Fibroblast of peridontal ligament (primary cell): ENCODE results near the gene N4BP2L1.

Experiments
- DNase-seq: peaks from one replicate; pipeline ENCODE4 v3.0.0-alpha.2; 2010; ENCODE audit errors: extremely low read depth

Gene N4BP2L1

DNA sequence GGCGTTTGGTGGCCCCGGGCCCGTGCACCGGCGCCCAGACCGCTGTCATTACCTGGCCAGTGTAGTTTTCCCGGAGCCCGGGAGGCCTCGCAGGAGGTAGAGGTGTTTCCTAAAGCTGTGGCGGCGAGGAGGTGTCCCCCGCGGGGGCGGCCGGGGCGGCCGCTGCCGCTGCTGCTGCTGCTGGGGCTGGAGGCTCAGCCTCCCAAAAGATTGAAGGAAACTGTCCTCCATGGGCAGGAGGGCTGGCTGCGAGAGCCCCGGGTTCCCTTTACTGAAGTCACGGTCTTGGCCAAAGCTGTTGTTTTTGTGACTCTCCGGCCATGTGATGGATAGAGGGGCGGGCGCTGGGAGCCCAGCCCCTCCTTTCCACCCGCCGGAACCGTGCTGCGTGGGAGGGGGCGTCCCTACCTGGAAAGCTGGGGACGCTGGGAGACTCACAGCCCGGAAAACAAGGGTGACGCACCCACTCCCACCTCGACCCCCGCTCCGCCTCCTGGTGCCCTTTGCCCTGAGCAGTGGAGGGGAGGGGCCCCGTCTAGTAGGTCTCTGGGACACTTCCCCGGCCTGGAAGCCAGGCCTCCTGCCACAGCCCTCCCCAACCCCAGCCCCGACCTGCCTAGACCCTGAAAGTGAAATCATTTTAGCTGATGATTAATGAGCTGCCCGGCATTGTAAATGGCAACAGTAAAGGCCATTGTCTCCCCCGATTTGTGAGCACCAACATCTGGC is at the start of gene N4BP2L1:
N4BP2L1 (minus strand) TSS at position 279 of the 729 bp plus-strand sequence; CDS start at position 231, 48 bp downstream.
- peak; percentile 41 for DNase-seq

DNA sequence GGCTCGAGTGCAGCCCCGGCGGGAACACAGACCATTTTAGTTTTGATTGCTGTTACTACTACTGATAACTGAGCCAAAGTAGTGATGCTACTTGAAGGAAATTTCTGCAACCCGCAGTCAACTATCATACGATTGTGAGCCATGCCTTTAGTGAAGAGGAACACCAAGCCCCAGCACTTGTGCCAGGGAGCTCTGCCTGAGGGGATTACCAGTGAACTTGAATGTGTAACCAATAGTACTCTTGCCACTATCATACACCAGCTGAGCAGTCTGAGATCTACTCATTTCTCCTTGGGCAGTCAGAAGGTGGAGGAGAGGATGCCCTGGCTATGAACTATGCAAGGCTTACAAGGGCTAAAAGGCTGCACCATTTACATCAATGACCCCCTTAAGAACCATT is 49.0 kb upstream of the N4BP2L1 start:
- DNase-seq = no peak

DNA sequence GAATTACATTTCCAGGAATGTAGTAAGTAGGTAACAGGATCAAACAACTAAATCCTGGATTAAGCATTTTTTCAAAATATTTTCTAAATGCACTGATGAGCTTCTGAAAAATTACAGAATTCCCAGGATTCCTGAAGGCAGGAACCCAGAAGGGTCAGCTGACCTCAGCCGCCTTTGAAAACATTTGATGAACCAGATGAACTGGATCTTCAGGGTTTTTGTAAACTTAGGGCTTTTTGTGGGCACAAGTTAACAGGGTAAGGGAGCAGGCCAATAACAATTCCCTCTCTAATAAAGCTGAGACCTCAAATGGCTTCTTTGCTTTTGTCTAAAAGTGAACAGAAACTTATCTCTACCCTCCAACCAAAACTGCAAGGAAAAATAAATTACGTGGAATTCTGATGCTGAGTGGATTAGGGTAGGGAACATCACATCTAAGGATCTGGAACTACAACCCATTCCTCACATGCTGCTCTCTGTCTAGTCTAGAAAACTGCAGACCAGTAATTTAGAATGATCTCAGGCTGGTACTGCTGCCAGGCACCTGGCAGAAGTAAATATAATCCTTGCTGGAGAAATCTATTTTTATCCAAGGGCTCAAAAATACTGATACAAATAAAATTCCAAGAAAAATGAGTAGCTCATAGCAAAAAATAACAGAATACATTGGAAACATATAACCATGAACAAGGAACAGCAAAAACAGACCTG is 48.2 kb upstream of the N4BP2L1 start:
- DNase-seq = no peak

DNA sequence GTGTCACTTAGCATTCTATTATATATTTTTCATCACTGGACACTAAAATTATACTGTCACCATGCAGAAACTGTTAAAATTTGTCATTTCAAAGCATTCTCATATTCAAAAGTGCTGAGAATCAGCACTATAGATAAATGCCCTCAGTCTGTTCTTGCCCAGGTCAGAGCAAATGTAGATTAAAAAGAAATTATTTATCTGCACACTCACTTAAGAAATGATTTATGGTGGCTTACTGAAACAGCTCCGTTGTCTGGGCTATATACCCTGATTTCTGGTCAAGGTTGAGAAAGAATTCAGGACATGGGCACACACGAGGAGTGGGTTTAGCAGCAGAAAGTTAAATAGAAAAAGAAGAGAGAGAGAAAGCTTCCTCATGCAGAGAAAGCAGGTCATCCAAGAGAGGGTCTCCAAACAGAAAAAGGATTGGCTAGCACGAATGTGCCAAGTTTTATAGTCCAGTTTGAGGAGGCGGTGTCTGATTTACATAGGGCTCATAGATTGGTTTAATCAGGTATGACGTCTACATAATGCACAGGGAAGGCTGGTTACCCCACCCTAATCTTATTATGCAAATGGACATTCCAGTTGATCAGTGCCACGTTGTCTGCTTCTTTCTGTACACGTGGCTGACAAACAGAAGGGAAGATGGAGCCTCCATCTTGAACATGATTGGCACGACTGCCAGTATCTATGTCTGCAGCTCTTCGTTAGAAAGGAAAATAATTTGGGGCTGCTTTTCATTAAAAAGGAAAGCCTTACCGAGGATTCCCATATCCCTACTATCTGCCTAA is 47.3 kb upstream of the N4BP2L1 start:
- no peak for DNase-seq

DNA sequence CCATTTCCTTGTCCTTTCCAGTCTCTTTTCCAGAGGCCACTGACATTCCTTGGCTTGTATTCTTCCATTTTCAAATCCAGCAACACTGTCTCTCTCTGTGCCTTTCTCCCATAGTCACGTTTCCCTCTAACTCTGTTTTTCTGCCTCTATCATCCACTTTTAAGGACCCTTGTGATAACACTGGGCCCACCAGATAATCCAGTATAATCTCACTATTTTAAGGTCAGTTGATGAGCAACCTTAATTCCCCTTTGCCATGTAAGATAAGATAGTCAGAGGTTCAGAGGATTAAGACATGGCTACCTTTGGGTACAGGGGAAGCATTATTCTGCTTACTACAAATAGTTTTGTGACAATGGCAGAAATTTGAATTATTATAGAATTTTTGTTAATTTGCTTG is 45.7 kb upstream of the N4BP2L1 start:
- no peak for DNase-seq

DNA sequence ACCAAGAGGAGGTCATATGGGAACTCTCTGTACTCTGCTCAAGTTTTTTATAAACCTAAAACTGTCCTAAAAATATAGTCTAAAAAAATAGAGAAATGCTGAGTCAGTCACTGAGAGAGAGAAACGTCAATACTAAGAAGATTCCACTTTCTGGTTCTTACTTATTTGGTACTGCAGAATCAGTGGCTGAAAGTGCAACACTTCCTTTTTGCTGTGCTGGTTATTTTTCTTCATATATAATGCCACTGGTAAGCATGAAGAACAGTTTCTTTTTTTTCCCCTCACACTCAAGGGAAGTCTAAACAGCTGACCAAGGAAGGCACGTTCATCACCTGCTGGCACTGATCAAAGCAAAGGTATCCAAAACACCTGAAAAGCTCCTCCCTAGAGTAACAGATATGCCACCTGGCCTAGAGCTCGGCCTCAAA is 44.3 kb upstream of the N4BP2L1 start:
- DNase-seq = peak; percentile 17

DNA sequence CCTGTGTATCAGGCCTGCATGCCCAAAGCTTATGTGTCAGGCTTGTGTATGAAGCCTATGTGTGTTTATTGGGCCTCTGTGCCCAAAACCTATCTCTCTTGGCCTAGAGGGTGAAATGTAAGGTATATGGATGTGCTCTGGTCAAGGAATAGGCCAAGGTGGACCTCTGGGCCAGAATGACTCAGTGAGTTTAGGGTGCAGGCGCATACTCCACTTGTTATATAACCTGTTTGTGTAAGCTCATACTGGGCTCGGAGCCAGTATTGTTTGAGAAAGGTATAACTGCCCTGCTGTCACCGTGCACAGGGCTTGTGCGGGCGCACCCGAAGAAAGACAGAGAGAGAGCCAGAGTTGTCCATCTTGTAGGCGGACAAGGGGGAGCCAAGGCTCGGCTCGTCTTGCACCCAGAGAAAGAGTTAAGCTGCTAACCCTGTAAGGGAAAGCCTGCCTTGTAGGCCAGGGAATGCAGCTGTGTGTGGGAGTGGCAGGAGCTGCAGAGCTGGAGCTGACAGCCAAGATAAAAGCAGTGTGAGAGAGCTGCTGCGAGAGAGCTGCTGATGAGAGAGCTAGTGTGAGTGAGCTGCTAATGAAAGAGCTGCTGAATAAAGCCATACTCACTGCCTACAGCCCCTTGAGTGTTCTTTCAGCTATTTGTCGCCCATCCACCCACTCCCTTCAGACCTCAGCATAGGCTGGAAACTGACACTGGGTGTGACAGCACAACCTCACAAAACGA is 43.4 kb upstream of the N4BP2L1 start:
- DNase-seq = peak; percentile 13

DNA sequence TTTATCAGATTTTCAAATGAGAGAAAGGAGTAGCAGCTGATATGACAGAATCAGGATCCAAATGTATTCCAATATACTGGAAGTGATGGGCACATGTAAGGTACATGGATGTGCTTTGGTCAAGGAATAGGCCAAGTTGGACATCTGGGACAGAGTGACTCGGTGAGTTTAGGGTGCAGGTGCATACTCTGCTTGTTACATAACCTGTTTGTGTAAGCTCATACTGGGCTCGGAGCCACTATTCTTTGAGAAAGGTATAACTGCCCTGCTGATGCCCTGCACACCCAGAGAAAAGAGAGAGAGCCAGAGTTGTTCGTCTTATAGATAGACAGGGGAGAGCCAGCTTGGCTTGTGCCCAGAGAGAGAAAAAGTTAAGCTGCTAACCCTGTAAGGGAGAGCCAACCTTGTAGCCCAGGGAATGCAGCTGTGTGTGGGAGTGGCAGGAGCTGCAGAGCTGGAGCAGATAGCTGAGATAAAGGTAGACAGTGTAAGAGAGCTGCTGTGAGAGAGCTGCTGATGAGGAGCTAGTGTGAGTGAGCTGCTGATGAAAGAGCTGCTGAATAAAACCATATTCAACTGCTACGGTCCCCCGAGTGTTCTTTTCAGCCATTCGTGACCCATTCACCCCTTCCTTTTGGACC is 40.7 kb upstream of the N4BP2L1 start:
- DNase-seq = no peak

DNA sequence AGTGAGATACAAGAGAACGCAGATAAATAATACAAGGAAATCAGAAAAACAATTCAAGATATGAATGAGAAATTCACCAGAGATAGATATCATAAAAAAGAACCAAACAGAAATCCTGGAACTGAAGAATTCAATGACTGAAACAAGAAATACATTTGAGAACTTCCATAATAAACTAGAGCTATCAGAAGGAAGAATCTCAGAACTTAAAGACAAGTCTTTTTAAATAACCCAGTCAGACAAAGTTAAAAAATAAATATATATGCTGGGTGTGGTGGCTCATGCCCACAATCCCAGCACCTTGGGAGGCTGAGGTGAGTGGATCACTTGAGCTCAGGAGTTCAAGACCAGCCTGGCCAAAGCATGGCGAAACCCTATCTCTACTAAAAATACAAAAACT is 28.7 kb upstream of the N4BP2L1 start:
- no peak for DNase-seq

DNA sequence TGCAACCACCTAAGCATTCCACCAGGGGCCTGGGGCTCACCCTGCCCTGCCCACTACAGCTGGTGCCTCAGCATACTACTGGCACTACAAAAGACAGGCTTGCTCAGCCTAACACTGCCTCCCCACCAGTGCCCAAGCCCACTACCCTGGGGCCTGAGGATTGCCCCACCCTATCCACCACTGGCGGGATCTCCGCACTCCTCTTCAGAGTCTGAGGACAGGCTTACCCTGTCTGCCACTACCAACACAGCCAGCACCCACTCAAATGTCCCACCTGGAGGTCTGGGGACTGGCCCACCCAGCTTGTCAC is 27.6 kb upstream of the N4BP2L1 start:
- DNase-seq = no peak

DNA sequence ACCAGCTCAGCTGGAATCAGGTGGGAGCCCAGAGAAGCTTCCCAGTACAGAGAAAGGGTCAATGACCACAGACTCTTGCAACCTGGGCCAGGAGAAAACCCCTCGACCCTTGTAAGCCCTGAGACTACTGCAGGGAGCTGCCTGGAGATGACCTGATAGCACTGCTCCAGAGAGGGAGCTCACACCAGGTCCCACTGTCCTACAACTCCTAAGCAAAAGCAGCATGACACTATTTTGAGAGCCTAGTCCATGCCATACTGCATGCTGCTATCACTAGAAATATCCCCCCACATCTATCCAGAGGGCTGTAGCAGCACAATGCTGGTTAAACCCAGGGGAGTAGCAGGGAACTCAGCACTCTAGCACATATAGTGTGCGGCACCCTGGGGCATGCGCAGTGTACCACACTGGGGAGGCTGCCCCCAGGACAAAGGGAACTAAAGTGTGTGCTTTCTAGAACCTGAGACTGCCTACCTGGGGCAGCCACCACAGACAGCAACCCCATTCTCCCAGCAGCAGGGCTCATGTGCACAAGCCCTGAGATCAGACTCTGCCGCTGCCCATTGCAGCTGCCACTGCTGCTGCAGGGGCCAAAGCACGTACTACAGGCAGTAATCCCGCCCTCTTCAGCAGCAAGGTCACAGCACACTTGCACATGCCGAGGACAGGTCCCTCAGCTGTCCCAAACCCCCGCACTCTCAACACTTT is 27.1 kb upstream of the N4BP2L1 start:
- DNase-seq = no peak

DNA sequence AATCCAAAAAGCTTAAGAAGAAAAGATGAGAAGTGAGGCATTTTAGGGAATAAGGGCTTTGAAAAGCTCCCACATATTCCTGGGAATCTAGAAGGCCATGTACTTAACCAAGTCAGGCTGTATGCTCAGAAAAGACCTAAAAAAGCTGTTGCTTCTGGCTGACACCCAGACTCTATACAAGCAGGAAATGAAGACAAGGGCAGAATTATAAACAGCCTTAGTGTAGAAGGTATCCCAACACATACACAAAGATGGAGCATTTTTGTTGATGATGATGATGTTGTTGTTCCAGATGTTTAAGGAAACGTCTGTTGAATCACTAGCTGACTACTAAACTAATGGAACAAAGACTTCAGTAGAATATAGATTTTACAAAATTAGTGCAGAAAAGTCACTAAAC is 26.1 kb upstream of the N4BP2L1 start:
- no peak for DNase-seq

DNA sequence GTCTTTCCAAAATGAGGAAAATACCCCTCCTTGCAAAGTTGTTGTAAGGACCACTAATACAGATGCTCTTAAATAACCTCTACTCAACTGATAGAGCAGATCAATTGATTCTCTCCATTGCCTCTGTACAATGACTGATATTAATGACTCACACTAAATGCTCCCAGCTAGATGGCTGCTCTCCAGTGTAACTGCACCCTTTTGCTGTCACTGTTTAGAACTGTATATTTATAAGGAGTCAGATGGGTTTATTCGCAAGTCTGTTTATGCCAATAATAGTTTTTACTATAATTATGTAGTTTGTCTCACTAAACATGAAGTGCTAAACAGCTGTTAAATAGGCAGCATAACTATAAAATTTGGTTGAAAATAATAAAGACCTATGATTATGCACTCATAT is 21.0 kb upstream of the N4BP2L1 start:
- no peak for DNase-seq

DNA sequence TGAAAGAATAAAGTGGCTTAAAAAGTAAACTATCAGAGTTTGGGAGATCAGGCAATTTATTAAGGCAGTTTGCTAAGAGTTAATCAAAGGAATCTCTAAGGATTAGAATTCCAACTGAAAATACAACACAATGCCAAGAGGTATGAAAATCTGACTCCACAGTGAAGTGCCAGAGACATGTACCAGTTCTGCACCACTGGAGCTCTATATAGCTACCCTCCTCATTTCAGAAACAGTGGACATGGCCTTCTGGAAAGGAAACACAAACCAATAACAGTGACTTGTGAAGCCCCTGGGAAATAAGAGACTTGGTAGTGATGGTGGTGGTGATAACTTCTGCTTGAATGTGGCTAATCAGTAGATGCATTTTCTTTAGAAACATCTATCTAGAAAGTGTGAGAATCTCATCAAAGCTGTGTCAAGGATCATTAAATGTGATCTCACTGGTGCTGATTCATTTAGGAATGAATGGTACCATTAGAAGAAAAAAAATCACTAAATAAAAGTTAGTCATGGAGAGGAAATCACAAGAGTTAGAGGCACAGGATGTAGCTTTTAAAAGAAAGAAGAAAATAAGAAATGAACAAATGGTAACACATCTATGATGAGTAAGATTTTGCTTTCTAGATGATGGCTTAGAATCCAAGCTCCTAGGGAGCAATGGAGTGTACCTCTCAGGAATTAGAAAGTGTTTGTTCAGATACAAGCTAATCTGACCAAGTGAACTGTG is 20.1 kb upstream of the N4BP2L1 start:
- no peak for DNase-seq

DNA sequence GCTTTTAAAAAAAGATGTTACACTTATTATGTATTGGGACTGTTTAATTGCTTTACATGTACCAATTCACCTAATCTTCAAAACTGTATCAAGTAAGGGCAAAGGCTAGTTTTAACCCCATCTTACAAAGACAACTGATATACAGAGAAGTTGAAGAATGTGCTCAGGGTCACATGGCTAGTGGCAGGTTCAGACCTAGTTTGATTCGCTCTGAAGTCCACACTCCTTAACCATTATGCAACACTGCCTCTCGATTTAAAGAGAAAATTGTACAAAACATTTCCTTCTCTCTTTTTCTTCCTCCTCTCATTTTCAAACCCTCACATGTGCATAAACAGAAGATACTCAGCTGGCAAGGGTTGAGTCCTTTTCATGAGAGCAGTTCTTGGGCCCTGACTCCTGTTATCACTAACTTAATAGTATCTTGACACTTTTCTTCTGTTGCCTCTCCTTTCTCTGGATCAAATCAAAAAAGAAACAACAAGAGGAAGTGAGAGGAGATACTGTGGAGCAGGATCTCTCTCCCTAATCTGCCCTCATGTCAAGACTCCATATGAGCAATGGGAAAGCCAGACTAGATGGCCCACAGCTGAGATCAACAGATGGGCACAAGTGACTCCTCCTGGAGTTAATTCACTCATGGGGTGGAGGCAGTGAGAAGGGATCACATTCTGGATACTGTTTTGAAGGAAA is 19.0 kb upstream of the N4BP2L1 start:
- DNase-seq = no peak

DNA sequence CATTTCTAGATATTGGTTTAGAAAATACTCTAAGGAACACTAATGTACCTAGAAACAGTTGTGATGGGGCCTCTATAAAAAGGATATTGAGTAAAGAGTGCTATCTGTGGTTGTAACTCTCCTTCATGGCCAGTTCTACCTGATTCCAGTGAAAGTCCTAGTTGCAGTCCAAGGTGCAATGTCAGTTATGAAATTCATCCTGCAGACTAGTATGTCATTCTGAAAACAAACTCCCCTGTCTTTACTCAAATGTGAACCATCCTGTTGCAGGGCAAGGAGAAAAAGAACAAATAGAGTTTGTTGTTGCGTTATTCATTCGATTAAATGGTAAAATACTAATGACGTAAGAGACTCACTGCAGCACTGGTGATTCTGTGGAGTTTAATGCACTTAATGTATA is 18.3 kb upstream of the N4BP2L1 start:
- DNase-seq = no peak

DNA sequence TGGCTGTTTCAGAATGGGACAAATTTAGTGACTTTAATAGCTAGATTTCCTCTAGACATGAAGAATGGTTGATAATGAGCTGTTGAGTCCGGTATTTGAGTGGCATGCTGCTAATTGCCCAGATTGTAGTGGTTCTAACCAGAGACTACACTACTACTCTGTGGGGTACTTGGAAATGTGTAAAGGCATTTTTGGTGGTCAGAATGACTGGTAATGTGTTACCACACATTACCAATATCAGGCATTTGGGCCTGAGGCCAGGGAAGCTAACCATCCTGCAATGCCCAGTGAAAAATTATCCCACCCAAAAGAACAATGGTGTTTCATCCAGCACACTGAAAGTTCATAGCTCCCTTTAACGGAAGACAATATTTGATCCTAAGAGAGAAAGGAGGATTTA is 17.5 kb upstream of the N4BP2L1 start:
- DNase-seq = no peak

DNA sequence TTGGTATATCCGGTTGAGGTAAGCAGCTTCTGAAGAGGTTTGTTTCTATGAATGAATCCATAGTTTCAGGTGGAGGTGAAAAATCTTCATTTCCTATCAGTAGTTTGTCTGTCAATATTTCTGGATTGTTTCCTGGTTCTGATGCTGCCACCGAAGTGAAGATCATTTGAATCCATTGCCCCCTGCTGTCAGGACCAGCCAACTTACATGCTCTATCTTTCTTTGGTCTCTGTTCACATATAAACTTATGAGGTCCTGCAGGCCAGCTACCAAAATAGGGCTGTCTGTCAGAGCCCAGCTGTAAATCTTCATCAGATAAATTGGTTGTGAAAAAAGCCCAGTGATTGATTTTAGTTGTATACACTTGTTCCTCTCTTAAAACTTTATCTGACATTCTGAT is 15.2 kb upstream of the N4BP2L1 start:
- DNase-seq = peak; percentile 40

DNA sequence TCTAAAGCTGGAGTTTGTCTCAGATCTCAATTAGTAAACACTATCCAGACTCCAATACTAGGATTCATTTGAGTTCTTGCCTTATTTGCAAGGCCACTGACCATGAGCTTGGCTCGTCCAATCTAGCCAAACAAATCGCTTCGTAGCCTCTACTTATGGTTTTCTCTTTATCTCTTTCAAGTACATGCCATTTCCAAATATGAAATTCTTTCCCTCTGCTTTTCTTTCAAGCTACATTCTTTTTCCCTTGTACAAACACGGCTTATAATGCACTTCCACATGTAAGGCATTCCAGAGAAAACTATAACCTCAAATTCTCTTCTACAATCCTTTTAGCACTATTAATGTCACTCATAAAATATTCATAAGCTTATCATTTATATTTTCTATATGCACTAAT is 10.9 kb upstream of the N4BP2L1 start:
- DNase-seq = no peak

DNA sequence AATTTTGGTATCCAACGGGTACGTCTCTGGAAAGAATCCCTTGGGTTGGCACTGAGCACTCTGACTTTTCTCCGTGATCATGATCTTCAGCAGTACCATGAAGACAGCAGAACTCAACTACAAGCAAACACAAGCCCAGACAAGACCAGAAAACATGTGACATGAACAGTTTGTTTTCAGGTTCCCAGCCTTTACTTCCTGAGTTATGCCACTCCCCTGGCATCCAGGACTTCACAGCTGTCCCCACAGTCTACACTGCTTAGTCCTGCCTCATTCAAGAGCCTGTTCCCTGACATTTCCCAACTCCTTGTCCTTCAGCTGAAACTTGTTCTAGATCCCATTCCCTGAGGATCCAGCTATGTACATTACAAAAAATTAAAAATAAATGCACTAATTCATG is 4.9 kb upstream of the N4BP2L1 start:
- DNase-seq = no peak
